Measurements from ENCODE around the gene JOSD1. TPM values are rescaled to one million over a fixed set of nuclear protein-coding genes. Genes with fewer than 3 reads are reported as not detected.

Gene JOSD1
- total and polyA plus RNA-seq, 2 experiments from 2014 or later, result 18.6 to 104 TPM

GRCh38 chr22:38694940-38695339 lies 5.8 kb downstream of the JOSD1 start:
- 63% methylated on average over 3 of the region's 3 CpGs for WGBS (ENCODE audit: low lambda C conversion rate, missing lambda C conversion rate)
- H3K27ac ChIP-seq, result peak overlapping the region; percentile 100
- H3K79me2 ChIP-seq, result peaks cover 94% of the 10 kb centered on the region
- DNase-seq (ENCODE audit: low spot score), result peak; percentile 64
- no peak overlapping the region for H2AFZ ChIP-seq
- H3K4me3 ChIP-seq, result no peak overlapping the region
- peak overlapping the region; percentile 88 for H3K4me2 ChIP-seq
- no peaks in the 10 kb centered on the region for H3K9me3 ChIP-seq (ENCODE audit: low read depth)
- peaks cover 14% of the 10 kb centered on the region for H4K20me1 ChIP-seq (ENCODE audit: insufficient read depth, poor library complexity, severe bottlenecking)
- no peaks in the 10 kb centered on the region for H3K36me3 ChIP-seq (replicated peaks; ENCODE audit: insufficient read depth, low read depth)
- no peaks in the 10 kb centered on the region for H3K9me2 ChIP-seq (replicated peaks; ENCODE audit: insufficient read depth)
- no peak for TF ChIP-seq EZH2phosphoT487 (IDR thresholded peaks at IDR 0.05; ENCODE audit: low read depth, severe bottlenecking, unreplicated experiment)
- TF ChIP-seq EZH2 (IDR thresholded peaks at IDR 0.05; ENCODE audit: borderline replicate concordance), result no peak
- TF ChIP-seq CTCF (IDR thresholded peaks at IDR 0.05; ENCODE audit: poor library complexity), result no peak
- peaks cover 40% of the 10 kb centered on the region for H3K4me1 ChIP-seq (ENCODE audit: insufficient read depth)
- H3K27me3 ChIP-seq, result no peaks in the 10 kb centered on the region

DNA sequence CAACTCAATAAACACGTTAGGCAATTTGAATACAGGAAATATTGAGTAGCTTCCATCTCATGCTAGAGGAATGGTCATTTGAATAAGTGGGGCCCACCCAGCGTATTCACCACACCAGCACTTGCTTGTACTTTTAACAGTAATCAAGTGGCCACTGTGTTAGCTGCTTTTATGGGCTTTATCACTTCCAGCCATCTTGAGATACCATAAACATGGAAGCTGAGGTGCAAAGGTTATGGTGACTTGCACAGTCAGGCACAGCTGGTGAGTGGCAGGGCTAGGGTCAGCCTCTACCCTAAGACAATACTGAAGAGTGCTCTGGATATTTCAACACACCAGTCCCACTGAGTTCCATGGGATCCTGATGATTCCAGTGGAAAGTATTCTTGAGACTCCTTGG lies 6.7 kb downstream of the JOSD1 start:
- H3K4me1 ChIP-seq (ENCODE audit: insufficient read depth), result peaks cover 45% of the 10 kb centered on the region
- no peak overlapping the region for H2AFZ ChIP-seq
- H3K4me3 ChIP-seq, result no peak overlapping the region
- no peaks in the 10 kb centered on the region for H3K9me2 ChIP-seq (replicated peaks; ENCODE audit: insufficient read depth)
- H3K27me3 ChIP-seq, result no peaks in the 10 kb centered on the region
- no peak for TF ChIP-seq EZH2phosphoT487 (IDR thresholded peaks at IDR 0.05; ENCODE audit: low read depth, severe bottlenecking, unreplicated experiment)
- no peak for TF ChIP-seq CTCF (IDR thresholded peaks at IDR 0.05; ENCODE audit: poor library complexity)
- TF ChIP-seq EZH2 (IDR thresholded peaks at IDR 0.05; ENCODE audit: borderline replicate concordance), result no peak
- H3K27ac ChIP-seq, result peak overlapping the region; percentile 100
- no peaks in the 10 kb centered on the region for H3K9me3 ChIP-seq (ENCODE audit: low read depth)
- H3K4me2 ChIP-seq, result peak overlapping the region; percentile 61
- H4K20me1 ChIP-seq (ENCODE audit: insufficient read depth, poor library complexity, severe bottlenecking), result peaks cover 14% of the 10 kb centered on the region
- peaks cover 92% of the 10 kb centered on the region for H3K79me2 ChIP-seq
- DNase-seq (ENCODE audit: low spot score), result peak; percentile 80
- WGBS (ENCODE audit: low lambda C conversion rate, missing lambda C conversion rate), result 61% methylated on average over 2 of the region's 2 CpGs
- no peaks in the 10 kb centered on the region for H3K36me3 ChIP-seq (replicated peaks; ENCODE audit: insufficient read depth, low read depth)

DNA sequence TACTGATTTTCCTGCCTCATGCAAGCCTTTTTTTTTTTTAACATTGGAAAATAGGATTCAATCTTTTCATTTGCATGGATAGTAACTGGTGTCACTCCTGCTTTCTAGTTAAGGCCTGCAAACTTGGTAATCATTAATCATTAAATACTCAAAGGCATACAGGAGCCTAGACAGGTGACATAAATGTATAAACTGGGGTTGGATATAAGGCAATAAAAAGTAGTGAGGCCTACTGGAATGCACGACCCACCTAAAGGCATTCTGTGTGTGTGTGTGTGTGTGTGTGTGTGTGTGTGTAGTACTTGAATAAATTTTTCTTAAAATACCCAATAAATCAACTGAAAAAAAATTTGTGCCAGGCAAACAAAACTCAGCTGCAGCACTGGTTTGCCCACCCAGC lies 11.1 kb downstream of the JOSD1 start:
- H3K9me3 ChIP-seq (ENCODE audit: low read depth), result no peaks in the 10 kb centered on the region
- peaks cover 18% of the 10 kb centered on the region for H3K4me1 ChIP-seq (ENCODE audit: insufficient read depth)
- no peak for DNase-seq (ENCODE audit: low spot score)
- H3K4me3 ChIP-seq, result no peak overlapping the region
- H3K79me2 ChIP-seq, result peaks cover 71% of the 10 kb centered on the region
- 53% methylated on average over 1 of the region's 1 CpG for WGBS (ENCODE audit: low lambda C conversion rate, missing lambda C conversion rate)
- peaks cover 14% of the 10 kb centered on the region for H4K20me1 ChIP-seq (ENCODE audit: insufficient read depth, poor library complexity, severe bottlenecking)
- no peak for TF ChIP-seq CTCF (IDR thresholded peaks at IDR 0.05; ENCODE audit: poor library complexity)
- no peak for TF ChIP-seq EZH2 (IDR thresholded peaks at IDR 0.05; ENCODE audit: borderline replicate concordance)
- no peak for TF ChIP-seq EZH2phosphoT487 (IDR thresholded peaks at IDR 0.05; ENCODE audit: low read depth, severe bottlenecking, unreplicated experiment)
- peak overlapping the region; percentile 100 for H3K27ac ChIP-seq
- no peaks in the 10 kb centered on the region for H3K9me2 ChIP-seq (replicated peaks; ENCODE audit: insufficient read depth)
- H3K36me3 ChIP-seq (replicated peaks; ENCODE audit: insufficient read depth, low read depth), result peaks cover 4% of the 10 kb centered on the region
- H3K27me3 ChIP-seq, result no peaks in the 10 kb centered on the region
- no peak overlapping the region for H2AFZ ChIP-seq
- no peak overlapping the region for H3K4me2 ChIP-seq

DNA sequence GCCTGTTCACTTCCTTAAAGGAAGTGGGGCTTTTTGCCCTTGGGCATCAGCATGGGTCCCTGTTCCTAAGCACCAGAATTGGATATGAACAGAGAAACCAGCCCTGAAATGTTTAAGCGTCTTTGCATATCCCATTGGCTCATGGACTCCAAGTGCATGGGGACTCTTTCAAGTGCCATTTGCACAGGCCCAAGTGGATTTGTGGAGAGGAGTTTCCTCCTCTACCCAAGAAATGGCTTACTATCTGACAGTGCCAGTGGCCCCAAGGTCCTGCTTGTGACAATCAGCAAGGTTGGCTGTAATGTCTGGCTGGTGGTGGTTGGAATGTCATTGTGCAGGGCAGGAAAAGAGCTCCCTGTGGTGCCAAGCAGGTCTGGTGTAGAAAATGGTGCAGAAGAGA lies 15.0 kb downstream of the JOSD1 start:
- 100% methylated on average over 1 of the region's 1 CpG for WGBS (ENCODE audit: low lambda C conversion rate, missing lambda C conversion rate)
- H3K36me3 ChIP-seq (replicated peaks; ENCODE audit: insufficient read depth, low read depth), result peaks cover 4% of the 10 kb centered on the region
- no peak for DNase-seq (ENCODE audit: low spot score)
- H3K9me2 ChIP-seq (replicated peaks; ENCODE audit: insufficient read depth), result no peaks in the 10 kb centered on the region
- TF ChIP-seq EZH2 (IDR thresholded peaks at IDR 0.05; ENCODE audit: borderline replicate concordance) (no peak), CTCF (IDR thresholded peaks at IDR 0.05; ENCODE audit: poor library complexity) (no peak), EZH2phosphoT487 (IDR thresholded peaks at IDR 0.05; ENCODE audit: low read depth, severe bottlenecking, unreplicated experiment) (no peak)
- H3K27me3 ChIP-seq, result no peaks in the 10 kb centered on the region
- H3K4me1 ChIP-seq (ENCODE audit: insufficient read depth), result peaks cover 8% of the 10 kb centered on the region
- H3K79me2 ChIP-seq, result peaks cover 50% of the 10 kb centered on the region
- H3K27ac ChIP-seq, result no peak overlapping the region
- H3K9me3 ChIP-seq (ENCODE audit: low read depth), result no peaks in the 10 kb centered on the region
- no peak overlapping the region for H3K4me2 ChIP-seq
- H4K20me1 ChIP-seq (ENCODE audit: insufficient read depth, poor library complexity, severe bottlenecking), result peaks cover 11% of the 10 kb centered on the region
- no peak overlapping the region for H2AFZ ChIP-seq
- no peak overlapping the region for H3K4me3 ChIP-seq
